Esophagus squamous epithelium (tissue), 5 donors: ENCODE results near the gene ZNF319. TPM values are rescaled to one million over a fixed set of nuclear protein-coding genes. Genes with fewer than 3 reads are reported as not detected.

Source experiments
- DNase-seq: peaks from one replicate; lab custom pipeline; 2025; lab: John Stamatoyannopoulos, UW
- H3K27ac ChIP-seq, 4 donors: fragments of 200-600 bp; sonication (generic); one replicate each; pipeline ENCODE4 v1.5.1; 2016 to 2019; ENCODE audit warnings: mild to moderate bottlenecking in 1 of 4
- H3K27me3 ChIP-seq, 4 donors: fragments of 200-600 bp; sonication (generic); 1 replicate in 3 of 4; 2 replicates in 1 of 4; pipeline versions ENCODE4 v1.5.1 to v1.6.0; 2017 to 2021; ENCODE audit warnings: antibody characterized with exemption in 1 of 4
- H3K36me3 ChIP-seq, 3 donors: fragments of 200-600 bp; sonication (generic); one replicate each; pipeline ENCODE4 v1.5.1; 2016 to 2019
- H3K4me1 ChIP-seq, 3 donors: fragments of 200-600 bp; sonication (generic); one replicate each; pipeline ENCODE4 v1.5.1; 2017 to 2019
- H3K4me3 ChIP-seq, 4 donors: fragments of 200-600 bp; sonication (generic); 1 replicate in 3 of 4; 2 replicates in 1 of 4; pipeline ENCODE4 v1.5.1; 2016 to 2019; ENCODE audit warnings: mild to moderate bottlenecking in 2 of 4, moderate library complexity in 1 of 4
- H3K9me3 ChIP-seq, 3 donors: fragments of 200-600 bp; sonication (generic); one replicate each; pipeline ENCODE4 v1.5.1; 2016 to 2019
- POLR2A ChIP-seq, 4 donors: fragments of 450-650 bp; IDR thresholded peaks; one replicate each; pipeline ENCODE4 v1.6.1; 2017; ENCODE audit warnings: antibody characterized with exemption in 4 of 4, mild to moderate bottlenecking in 4 of 4, moderate library complexity in 3 of 4
- WGBS, 2 donors: methylation state at CpG; one replicate each; pipeline ENCODE4 v1.1.5; 2018; 5-methylcytosine and 5-hydroxymethylcytosine counted together
- intact Hi-C: fragments of 100-400 bp; cut with DNase I; formaldehyde crosslinking; loops from one replicate; pipeline ENCODE4 v1.15.0; 2022
- total RNA-seq, 4 donors: library from RNA; depleted of rRNA; stranded (reverse); fragments of >200 nt; gene quantifications; one replicate each; pipeline ENCODE4 v1.1.0, GENCODE V29; 2016
- TF ChIP-seq, protein P1 (sequence below), 6 experiments: fragments of 450-650 bp in 4 of 6; fragments of 200-600 bp in 2 of 6; sonication (generic) in 2 of 6; IDR thresholded peaks; one replicate each; pipeline ENCODE4 v1.5.1; 2016 to 2019; ENCODE audit warnings: antibody characterized with exemption in 6 of 6, mild to moderate bottlenecking in 4 of 6, moderate library complexity in 4 of 6
- donor health status: DM: yes; HTN: yes; CAD: no.

ZNF319 gene
- total RNA-seq, 4 donors from 2014 or later: 1.5 to 5.1 (median 2.6) TPM

DNA sequence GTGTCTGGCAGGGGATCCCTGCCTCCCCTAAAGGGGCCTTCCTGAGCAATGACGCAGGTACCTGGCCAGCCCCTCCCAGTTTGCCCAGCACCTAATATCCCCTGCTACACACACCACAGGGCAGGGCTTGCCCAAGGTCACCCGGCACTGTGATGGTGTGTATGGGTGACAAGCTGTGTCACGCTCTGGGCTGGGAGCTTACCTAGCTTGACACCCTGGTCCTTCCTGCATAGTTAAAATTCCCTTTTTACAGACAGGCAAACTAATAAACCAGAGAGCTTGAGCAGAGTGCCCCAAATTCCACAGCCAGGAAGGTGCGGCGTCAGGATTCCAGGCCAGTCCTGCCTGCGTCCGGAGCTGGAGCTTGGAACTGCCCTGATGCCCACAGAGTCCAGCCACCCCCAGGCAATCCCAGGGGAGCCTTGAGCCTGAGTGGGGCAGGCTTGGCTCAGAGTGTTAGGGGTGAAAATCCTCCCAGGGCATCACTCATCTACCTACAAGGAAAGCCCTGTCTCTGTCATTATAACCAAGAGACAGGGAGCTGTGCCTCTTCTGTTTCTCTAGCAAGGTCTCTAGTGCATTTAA, 43.2 kb upstream of the ZNF319 start:
- WGBS, 2 donors: 100% methylated on average over 1 of the region's 7 CpGs; no CpG with 5 or more reads in 1 of the 2 donors
- no peak overlapping the region for H3K27ac ChIP-seq
- peaks cover 0 to 67% (median 0%) of the 10 kb centered on the region in 3 donors for H3K36me3 ChIP-seq
- DNase-seq: no peak
- no peaks in the 10 kb centered on the region for H3K27me3 ChIP-seq
- H3K9me3 ChIP-seq: no peaks in the 10 kb centered on the region
- no peak overlapping the region for H3K4me3 ChIP-seq
- no peak for TF ChIP-seq POLR2A (IDR thresholded peaks at IDR 0.05)
- TF ChIP-seq, protein P1, sequence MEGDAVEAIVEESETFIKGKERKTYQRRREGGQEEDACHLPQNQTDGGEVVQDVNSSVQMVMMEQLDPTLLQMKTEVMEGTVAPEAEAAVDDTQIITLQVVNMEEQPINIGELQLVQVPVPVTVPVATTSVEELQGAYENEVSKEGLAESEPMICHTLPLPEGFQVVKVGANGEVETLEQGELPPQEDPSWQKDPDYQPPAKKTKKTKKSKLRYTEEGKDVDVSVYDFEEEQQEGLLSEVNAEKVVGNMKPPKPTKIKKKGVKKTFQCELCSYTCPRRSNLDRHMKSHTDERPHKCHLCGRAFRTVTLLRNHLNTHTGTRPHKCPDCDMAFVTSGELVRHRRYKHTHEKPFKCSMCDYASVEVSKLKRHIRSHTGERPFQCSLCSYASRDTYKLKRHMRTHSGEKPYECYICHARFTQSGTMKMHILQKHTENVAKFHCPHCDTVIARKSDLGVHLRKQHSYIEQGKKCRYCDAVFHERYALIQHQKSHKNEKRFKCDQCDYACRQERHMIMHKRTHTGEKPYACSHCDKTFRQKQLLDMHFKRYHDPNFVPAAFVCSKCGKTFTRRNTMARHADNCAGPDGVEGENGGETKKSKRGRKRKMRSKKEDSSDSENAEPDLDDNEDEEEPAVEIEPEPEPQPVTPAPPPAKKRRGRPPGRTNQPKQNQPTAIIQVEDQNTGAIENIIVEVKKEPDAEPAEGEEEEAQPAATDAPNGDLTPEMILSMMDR (IDR thresholded peaks at IDR 0.05): no peak
- intact Hi-C loops: no loop called here
- H3K4me1 ChIP-seq: peaks cover 0 to 12% (median 3%) of the 10 kb centered on the region in 3 donors

DNA sequence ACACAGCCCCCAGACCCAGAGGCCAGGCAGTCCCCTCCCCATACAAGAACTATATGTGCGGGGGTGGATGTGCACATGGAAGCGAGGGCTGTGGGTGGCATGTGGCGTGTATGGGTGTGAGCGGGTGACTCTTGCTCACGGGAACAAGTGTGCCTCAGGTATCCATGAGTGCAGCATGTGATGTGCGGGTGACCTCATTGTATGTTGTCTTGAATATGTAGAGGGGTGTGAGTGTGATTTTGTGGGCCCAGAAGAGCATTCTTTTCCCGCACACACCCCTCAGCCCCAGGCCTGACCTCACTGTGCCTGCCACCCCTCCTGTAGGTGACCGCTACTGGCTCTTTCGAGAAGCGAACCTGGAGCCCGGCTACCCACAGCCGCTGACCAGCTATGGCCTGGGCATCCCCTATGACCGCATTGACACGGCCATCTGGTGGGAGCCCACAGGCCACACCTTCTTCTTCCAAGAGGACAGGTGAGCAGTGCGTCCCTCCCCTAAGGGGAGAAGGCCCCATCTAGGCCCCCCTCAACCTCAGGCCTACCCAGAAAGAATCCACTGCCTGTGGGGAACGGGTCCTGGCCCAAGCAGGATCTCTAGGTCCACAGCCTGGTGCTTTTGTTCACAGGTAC, 42.5 kb upstream of the ZNF319 start:
- 88 to 89% methylated on average over 4 to 8 of the region's 16 CpGs for WGBS, 2 donors
- Histone ChIP-seq H3K27me3 (no peaks in the 10 kb centered on the region), H3K4me1 (peaks cover 0 to 8% (median 3%) of the 10 kb centered on the region in 3 donors), H3K4me3 (no peak overlapping the region), H3K36me3 (peaks cover 0 to 74% (median 0%) of the 10 kb centered on the region in 3 donors), H3K9me3 (no peaks in the 10 kb centered on the region), H3K27ac (no peak overlapping the region)
- DNase-seq: no peak
- no peak for TF ChIP-seq POLR2A (IDR thresholded peaks at IDR 0.05)
- TF ChIP-seq, protein P1 (IDR thresholded peaks at IDR 0.05): no peak
- intact Hi-C loops: no loop called here

GRCh38 chr16:58042001-58042885, 41.8 kb upstream of the ZNF319 start:
- intact Hi-C loops: no loop called here
- H3K4me1 ChIP-seq: peaks cover 0 to 6% (median 0%) of the 10 kb centered on the region in 3 donors
- no peak overlapping the region for H3K27ac ChIP-seq
- H3K4me3 ChIP-seq: no peak overlapping the region
- no peaks in the 10 kb centered on the region for H3K9me3 ChIP-seq
- TF ChIP-seq POLR2A (IDR thresholded peaks at IDR 0.05): no peak
- TF ChIP-seq, protein P1 (IDR thresholded peaks at IDR 0.05): no peak
- H3K36me3 ChIP-seq: peaks cover 0 to 80% (median 3%) of the 10 kb centered on the region in 3 donors
- WGBS, 2 donors: 90% methylated on average over 4 of the region's 22 CpGs; no CpG with 5 or more reads in 1 of the 2 donors
- DNase-seq: no peak
- no peaks in the 10 kb centered on the region for H3K27me3 ChIP-seq

DNA sequence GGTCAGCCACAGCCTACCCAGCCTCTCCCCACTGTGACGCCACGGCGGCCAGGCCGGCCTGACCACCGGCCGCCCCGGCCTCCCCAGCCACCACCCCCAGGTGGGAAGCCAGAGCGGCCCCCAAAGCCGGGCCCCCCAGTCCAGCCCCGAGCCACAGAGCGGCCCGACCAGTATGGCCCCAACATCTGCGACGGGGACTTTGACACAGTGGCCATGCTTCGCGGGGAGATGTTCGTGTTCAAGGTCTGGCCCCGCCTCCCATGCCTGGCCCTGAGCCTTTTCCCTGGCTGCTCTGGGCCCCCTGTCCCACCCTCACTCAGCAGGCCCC, 41.1 kb upstream of the ZNF319 start:
- DNase-seq: no peak
- Histone ChIP-seq H3K9me3 (no peaks in the 10 kb centered on the region), H3K27ac (no peak overlapping the region), H3K36me3 (peaks cover 0 to 81% (median 3%) of the 10 kb centered on the region in 3 donors), H3K4me1 (peaks cover 0 to under 1% (median 0%) of the 10 kb centered on the region in 3 donors), H3K4me3 (no peak overlapping the region), H3K27me3 (no peaks in the 10 kb centered on the region)
- TF ChIP-seq, protein P1 (IDR thresholded peaks at IDR 0.05): no peak
- no peak for TF ChIP-seq POLR2A (IDR thresholded peaks at IDR 0.05)
- WGBS, 2 donors: 74% methylated on average over 5 of the region's 18 CpGs; no CpG with 5 or more reads in 1 of the 2 donors
- intact Hi-C loops: no loop called here
